DMS114 treated with DMSO at 0.1 percent for 48 hours (cell line): ENCODE measurements around the gene ALDH1A3.

Experiments
- DNase-seq: peaks from one replicate; lab custom pipeline; 2025; ENCODE audit not compliant: unreplicated experiment; lab: John Stamatoyannopoulos, UW

Gene ALDH1A3

DNA sequence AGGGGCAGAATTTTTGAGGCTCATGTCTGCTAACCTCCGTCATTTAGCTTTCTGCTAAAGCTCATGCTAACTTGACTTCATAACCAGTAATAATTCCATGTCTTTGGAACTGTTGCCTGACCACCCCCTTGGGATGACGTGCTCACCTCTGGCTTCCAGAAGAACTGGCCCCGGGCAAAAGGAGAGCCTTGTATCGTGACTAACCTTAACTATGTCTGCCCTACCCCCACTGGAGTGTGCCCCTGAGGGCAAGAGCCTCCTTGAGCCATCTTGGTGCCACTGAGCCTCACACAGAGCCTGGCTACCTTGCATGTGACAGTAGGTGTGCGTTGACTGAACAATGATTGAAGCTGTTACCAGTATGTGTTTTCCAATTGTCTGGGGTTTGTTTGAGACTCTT, 44.3 kb downstream of the ALDH1A3 start:
- DNase-seq = no peak

GRCh38 chr15:100924436-100924835, 44.8 kb downstream of the ALDH1A3 start:
- DNase-seq = no peak

- DNase-seq = no peak
Measured at GRCh38 chr15:100925480-100925879, 45.8 kb downstream of the ALDH1A3 start.

GRCh38 chr15:100926258-100926657, 46.6 kb downstream of the ALDH1A3 start:
- DNase-seq = no peak

DNA sequence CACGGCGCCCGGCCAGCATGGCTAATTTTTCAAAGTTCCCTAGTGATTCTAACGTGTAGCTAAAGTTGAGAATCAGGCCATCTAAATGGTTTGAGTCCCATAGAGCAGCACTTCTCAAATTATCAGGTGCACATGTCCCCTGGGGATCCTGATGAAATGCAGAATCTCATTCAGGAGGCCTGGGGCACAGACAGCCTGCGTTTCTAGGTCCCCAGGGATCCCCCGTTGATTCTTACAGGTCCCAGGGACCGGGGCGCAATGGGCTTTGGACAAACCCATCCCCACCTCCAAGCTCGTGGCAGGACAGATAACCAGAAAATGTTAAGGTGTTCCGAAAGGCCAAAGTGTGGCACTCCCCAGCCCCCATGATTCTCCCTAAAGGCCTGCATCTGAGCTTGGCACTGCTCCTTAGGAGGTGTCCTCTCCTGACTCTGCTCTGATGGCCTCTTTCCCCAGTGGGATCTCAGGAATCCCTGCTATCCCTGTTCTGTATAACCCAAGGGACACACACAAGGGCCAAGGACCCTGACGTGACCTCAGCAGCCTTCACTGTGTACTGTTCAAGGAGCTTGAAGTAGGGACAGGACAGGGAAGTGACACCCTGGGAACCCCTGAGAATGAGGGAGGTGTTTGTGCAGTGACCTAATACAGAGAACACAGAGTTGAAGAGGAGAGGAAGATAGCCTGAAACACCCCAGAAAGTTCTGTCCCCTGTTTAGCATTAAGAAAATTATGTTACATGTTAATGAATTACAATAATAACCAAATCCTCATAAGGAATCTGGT, 47.5 kb downstream of the ALDH1A3 start:
- DNase-seq = no peak

DNA sequence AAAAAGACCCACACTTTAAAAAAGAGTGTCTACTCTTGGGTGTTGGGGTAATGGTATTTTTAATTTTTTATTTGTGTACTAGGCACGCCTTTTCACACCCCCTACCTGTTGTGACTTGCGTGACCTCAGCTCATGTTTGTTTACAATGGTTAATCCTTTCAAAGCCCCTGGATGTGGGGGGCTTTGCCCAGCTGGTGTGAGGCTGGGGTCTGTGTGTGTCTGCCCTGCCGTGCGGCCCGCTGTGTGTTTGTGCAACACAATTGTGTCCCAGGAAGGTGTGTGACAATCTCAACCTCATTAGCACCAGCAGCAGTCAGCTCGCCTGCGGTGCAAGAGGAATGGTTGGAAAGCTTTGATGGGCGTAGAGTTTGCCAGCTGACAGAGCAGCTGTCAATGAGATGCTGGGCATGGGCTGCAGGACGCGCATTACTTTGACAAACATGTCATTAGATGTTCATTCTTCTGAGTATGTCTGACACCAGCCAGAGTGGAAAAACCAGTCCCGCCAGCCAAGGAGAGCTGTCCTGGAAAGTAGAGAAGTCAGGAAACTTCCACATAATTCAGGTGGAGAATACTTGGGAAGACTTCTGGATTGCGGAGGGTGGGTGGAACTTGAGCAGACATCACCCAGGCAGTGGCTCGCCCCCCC, 49.1 kb downstream of the ALDH1A3 start:
- no peak for DNase-seq

- no peak for DNase-seq
Measured at GRCh38 chr15:100929641-100930042, 50.0 kb downstream of the ALDH1A3 start.

DNA sequence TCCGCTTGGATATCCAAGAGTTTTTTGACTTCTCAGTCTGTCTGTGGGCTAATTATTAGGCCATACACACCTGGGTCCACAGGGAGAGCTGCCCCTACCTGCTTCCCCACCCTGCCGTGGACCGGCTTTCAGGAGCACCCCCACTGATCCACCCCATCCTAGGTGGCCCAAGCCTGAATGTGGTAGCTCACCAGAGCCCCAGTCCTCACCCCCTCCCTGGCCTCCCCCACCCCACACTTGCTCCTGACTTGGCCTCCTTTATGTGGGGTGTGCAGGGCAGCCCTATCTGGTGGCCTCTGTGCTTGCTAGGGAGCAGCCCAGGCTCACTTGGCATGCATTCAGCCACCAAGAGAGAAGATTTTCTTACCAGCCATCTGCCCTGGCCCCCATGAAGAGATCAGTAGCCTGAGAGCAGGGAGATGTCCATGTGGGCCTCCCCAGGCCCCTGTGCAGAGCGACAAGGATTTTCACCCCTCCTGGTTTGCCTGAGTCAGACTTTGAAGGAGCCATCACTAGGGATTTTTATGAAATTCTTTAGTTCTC, 50.7 kb downstream of the ALDH1A3 start:
- no peak for DNase-seq

DNA sequence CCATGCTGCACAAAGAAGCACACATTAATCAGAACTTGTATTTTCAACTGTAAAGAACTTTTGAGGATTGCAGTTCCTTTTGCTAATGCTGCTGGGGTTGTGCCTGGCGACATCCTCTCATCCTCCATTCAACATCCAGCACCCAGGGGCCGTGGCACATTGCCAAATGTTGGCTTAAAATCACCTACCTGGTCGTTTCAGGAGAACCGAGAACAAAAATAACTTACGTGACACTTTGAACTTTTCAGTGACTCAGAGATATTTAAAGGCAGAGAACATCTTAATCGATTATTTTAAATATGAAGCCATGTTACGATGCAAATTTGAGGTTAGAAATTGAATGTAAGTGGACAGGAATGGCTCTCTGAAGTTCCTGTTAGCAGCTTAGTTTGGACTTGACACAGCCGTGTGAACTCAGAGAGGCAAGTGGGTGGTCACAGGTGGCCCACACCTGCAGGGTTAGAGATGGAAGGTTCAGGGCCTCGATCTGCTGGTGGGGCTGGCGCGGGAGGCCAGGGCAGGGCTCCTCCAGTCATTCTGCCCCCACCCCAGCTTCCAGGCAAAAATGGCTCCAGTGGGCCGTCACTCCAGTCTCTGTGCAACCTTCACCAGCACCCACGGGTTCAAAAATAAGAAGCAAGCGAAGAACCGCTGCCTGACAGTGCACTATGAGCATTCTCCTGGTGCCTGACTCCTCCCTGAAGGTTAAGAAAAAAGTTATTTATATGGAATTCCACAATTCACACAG, 51.7 kb downstream of the ALDH1A3 start:
- no peak for DNase-seq

DNA sequence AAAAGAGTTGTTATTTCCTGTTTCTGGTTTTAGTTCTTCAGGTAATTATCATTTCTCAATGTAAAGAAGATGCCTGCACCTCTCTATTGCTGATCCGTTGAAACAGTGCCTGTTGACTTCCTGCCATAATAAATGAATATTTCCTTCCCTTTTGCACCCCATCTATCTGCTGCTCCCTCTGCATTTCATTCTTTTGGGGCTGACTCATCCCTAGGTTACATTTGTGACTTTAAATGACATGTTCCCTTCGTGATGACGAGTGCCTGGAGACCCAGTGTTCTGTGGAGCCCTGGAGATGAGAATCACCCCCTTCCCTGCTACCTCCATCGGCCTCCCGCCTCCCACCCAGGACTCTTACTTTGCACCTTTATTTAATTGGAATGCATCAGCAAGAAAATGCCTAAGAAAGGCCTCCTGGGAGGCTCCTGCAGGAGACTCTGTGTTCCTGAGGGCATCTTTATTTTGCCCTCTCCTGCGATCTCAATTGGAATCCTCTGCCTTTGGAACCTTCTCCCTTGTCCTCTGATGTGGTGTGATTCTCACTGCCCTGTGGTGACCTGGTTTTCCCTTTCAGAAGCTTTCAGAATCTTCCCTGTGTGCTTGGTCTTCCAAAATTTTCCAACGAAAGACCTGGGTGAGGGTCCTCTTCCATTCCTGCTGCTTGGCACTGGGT, 53.2 kb downstream of the ALDH1A3 start:
- no peak for DNase-seq

DNA sequence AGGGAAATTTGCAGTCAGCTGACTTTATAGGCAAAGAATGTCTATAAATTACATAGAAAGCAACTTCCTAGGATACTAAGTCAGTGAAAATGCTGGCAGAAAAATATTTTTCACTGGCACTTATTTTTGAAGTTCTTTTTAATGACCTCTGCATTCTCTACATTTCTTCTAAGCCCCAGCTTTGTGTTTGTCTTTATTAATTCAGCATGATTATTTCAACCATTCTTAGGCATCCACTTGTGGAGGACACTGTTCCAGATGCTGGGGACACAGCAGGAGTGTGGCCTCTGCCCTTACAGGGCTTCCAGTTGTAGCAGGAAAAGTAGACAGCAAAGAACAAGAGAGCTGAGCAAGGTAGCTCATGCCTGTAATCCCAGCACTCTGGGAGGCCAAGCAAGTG, 54.5 kb downstream of the ALDH1A3 start:
- no peak for DNase-seq

DNA sequence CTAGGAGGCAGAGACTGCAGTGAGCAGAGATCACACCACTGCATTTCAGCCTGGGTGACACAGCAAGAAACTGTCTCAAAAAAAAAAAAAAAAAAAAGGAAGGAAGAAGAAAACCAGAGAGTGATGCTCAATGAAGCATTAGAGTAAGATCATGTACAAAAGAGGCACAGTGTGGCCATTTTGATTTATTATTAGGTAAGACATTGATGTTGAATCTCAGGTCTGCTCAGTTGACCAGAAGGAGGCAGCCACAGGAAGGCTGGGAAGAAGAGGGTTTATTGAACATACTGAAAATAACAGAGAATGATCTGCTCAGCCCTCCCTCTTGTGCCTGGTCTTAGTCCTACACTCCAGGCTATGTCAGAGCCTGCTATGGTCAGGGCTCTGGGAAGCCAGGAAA, 55.1 kb downstream of the ALDH1A3 start:
- no peak for DNase-seq

DNA sequence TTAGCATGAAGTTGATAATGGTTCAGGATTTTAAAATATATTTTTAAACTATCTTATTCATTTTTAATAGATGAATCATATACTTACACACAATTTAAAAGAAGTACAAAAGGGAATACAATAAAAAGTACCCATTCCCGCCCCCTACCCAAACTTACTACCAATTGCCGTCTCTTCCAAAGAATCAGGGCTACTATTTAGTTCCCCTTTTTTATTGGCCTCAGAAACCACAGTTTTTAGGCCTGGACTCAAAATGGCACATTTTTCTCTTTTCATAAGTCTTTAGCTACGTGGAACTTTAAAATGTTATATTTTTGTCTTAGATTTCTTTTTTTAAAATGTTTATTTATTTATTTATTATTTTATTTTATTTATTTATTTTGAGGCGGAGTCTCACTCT, 57.5 kb downstream of the ALDH1A3 start:
- no peak for DNase-seq

GRCh38 chr15:100939791-100940190, 60.2 kb downstream of the ALDH1A3 start:
- no peak for DNase-seq

GRCh38 chr15:100940767-100941379, 61.2 kb downstream of the ALDH1A3 start:
- DNase-seq = no peak

GRCh38 chr15:100941536-100941935, 61.9 kb downstream of the ALDH1A3 start:
- no peak for DNase-seq

GRCh38 chr15:100942656-100943425, 63.2 kb downstream of the ALDH1A3 start:
- no peak for DNase-seq

- no peak for DNase-seq
Measured at GRCh38 chr15:100944244-100944895, 64.7 kb downstream of the ALDH1A3 start.

- DNase-seq = no peak
Measured at GRCh38 chr15:100944986-100945385, 65.4 kb downstream of the ALDH1A3 start.
